ENCODE results near the gene THAP7.
A peak's percentile ranks its signal among the peaks of the same experiment; 100 is the strongest.

The THAP7 gene

GRCh38 chr22:21015466-21016006 lies 13.6 kb upstream of the THAP7 start:
- no peaks in the 10 kb centered on the region for H3K27me3 ChIP-seq (ENCODE audit: insufficient read depth, poor library complexity, severe bottlenecking)
- no peak overlapping the region for H3K4me3 ChIP-seq (ENCODE audit: severe bottlenecking)
- no peaks in the 10 kb centered on the region for H3K9me3 ChIP-seq (ENCODE audit: severe bottlenecking)
- no peak for TF ChIP-seq CTCF (IDR thresholded peaks at IDR 0.05; ENCODE audit: poor library complexity, severe bottlenecking)
- ATAC-seq (ENCODE audit: low read depth) = no peak
- peaks cover 6% of the 10 kb centered on the region for H3K4me1 ChIP-seq (ENCODE audit: insufficient read depth, poor library complexity, severe bottlenecking)
- no peaks in the 10 kb centered on the region for H3K36me3 ChIP-seq (ENCODE audit: low read depth)
- peak overlapping the region; percentile 41 for H3K27ac ChIP-seq (ENCODE audit: poor library complexity, severe bottlenecking)
- no peak for DNase-seq (ENCODE audit: low spot score)

GRCh38 chr22:21014726-21015465 lies 13.0 kb upstream of the THAP7 start, which contains the start of gene P2RX6:
P2RX6 (plus strand) TSS chr22:21015165; CDS start chr22:21015175, 10 bp downstream.
- DNase-seq (ENCODE audit: low spot score) = peak; percentile 54
- Histone ChIP-seq H3K4me3 (ENCODE audit: severe bottlenecking) (peak within 1 kb of the TSS; percentile 35), H3K36me3 (ENCODE audit: low read depth) (no peaks in the 10 kb centered on the region), H3K4me1 (ENCODE audit: insufficient read depth, poor library complexity, severe bottlenecking) (peaks cover 6% of the 10 kb centered on the region), H3K27me3 (ENCODE audit: insufficient read depth, poor library complexity, severe bottlenecking) (no peaks in the 10 kb centered on the region), H3K9me3 (ENCODE audit: severe bottlenecking) (no peaks in the 10 kb centered on the region), H3K27ac (ENCODE audit: poor library complexity, severe bottlenecking) (peak within 1 kb of the TSS; percentile 41)
- no peak for TF ChIP-seq CTCF (IDR thresholded peaks at IDR 0.05; ENCODE audit: poor library complexity, severe bottlenecking)
- ATAC-seq (ENCODE audit: low read depth) = peak; percentile 48

GRCh38 chr22:21014202-21014725 lies 12.3 kb upstream of the THAP7 start:
- peak; percentile 86 for ATAC-seq (ENCODE audit: low read depth)
- no peak for TF ChIP-seq CTCF (IDR thresholded peaks at IDR 0.05; ENCODE audit: poor library complexity, severe bottlenecking)

GRCh38 chr22:21013657-21014201 lies 11.8 kb upstream of the THAP7 start:
- ATAC-seq (ENCODE audit: low read depth) = peak; percentile 2; the same call in 2 of the 3 replicates
- H3K4me1 ChIP-seq (ENCODE audit: insufficient read depth, poor library complexity, severe bottlenecking) = peaks cover 6% of the 10 kb centered on the region
- no peak for DNase-seq (ENCODE audit: low spot score)
- no peaks in the 10 kb centered on the region for H3K36me3 ChIP-seq (ENCODE audit: low read depth)
- H3K4me3 ChIP-seq (ENCODE audit: severe bottlenecking) = peak overlapping the region; percentile 35
- no peak for TF ChIP-seq CTCF (IDR thresholded peaks at IDR 0.05; ENCODE audit: poor library complexity, severe bottlenecking)
- no peaks in the 10 kb centered on the region for H3K9me3 ChIP-seq (ENCODE audit: severe bottlenecking)
- no peaks in the 10 kb centered on the region for H3K27me3 ChIP-seq (ENCODE audit: insufficient read depth, poor library complexity, severe bottlenecking)
- peak overlapping the region; percentile 41 for H3K27ac ChIP-seq (ENCODE audit: poor library complexity, severe bottlenecking)

More at GRCh38 chr22:21014202-21014725, 12.3 kb upstream of the THAP7 start:
- Histone ChIP-seq H3K27ac (ENCODE audit: poor library complexity, severe bottlenecking) (peak overlapping the region; percentile 41), H3K4me3 (ENCODE audit: severe bottlenecking) (peak overlapping the region; percentile 35), H3K4me1 (ENCODE audit: insufficient read depth, poor library complexity, severe bottlenecking) (peaks cover 6% of the 10 kb centered on the region), H3K36me3 (ENCODE audit: low read depth) (no peaks in the 10 kb centered on the region), H3K9me3 (ENCODE audit: severe bottlenecking) (no peaks in the 10 kb centered on the region), H3K27me3 (ENCODE audit: insufficient read depth, poor library complexity, severe bottlenecking) (no peaks in the 10 kb centered on the region)
- DNase-seq (ENCODE audit: low spot score) = peak; percentile 87

Measured in RWPE2 (cell line).